ENCODE data around the gene TM4SF1.

TM4SF1 gene

DNA sequence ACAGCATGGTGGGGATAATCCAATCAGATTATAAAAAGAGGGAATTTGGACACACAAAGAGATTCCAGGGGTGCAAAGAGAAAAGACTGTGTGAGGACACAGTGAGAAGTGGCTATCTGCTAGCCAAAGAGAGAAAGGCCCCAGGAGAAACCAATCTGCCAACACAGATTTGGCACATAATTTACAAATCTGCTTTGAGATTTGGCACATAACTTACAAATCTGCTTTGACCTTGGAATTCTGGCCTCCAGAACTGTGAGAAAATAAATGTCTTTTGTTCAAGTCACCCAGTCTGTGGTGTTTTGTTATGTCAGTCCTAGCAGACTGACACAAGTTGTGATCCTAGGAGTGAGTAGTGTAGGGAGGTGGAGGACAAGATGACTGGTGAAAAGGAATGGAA, 40.5 kb downstream of the TM4SF1 start:
- H3K27ac Mint-ChIP-seq, result no peak overlapping the region
- H3K27me3 Mint-ChIP-seq (ENCODE audit: low read depth, poor library complexity), result peaks cover 9% of the 10 kb centered on the region
- peaks cover 27% of the 10 kb centered on the region for H3K4me1 Mint-ChIP-seq
- H3K9me3 Mint-ChIP-seq, result no peaks in the 10 kb centered on the region
- TF ChIP-seq, protein P1, sequence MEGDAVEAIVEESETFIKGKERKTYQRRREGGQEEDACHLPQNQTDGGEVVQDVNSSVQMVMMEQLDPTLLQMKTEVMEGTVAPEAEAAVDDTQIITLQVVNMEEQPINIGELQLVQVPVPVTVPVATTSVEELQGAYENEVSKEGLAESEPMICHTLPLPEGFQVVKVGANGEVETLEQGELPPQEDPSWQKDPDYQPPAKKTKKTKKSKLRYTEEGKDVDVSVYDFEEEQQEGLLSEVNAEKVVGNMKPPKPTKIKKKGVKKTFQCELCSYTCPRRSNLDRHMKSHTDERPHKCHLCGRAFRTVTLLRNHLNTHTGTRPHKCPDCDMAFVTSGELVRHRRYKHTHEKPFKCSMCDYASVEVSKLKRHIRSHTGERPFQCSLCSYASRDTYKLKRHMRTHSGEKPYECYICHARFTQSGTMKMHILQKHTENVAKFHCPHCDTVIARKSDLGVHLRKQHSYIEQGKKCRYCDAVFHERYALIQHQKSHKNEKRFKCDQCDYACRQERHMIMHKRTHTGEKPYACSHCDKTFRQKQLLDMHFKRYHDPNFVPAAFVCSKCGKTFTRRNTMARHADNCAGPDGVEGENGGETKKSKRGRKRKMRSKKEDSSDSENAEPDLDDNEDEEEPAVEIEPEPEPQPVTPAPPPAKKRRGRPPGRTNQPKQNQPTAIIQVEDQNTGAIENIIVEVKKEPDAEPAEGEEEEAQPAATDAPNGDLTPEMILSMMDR (IDR thresholded peaks at IDR 0.05), result no peak
- H3K36me3 Mint-ChIP-seq (ENCODE audit: low read depth), result no peaks in the 10 kb centered on the region
- no peak for DNase-seq
- no peak overlapping the region for H3K4me3 Mint-ChIP-seq

DNA sequence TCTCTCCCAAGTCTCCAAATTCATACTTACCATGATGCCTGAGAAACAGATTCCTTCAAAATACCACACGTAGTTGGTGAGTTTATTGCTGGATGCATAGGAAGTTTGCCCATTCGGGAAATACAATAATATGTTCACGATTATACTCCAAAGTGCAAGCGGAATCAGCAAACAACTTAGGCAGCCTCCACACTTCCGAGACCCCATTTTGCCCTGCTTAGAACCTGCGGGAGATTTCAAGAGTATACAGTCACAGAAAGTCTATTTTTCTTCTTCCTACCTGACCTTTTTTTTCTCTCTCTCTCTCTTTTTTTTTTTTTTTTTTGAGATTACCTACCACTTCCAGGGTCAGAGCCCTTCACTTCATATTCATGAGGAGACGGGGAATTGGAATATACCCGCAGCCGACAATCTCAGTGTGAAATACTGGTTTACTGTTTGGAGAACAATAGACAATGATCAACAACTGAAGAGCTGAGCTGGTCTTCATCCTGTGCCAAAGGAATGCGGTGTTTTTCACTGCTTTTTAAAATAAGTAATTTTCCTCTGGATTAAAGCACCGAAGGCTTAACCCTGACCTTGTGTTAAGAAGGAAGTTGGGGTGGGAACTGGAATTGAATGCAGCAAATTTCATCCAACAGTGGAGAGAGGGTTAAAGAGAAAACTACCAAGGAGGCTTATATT, 44.1 kb downstream of the TM4SF1 start, which contains the start of gene TM4SF18:
TSS of gene TM4SF18 (minus strand) at position 461 of the 684 bp plus-strand sequence. CDS start at position 207, 254 bp downstream.
- no peak within 1 kb of the TSS for H3K27ac Mint-ChIP-seq
- no peak within 1 kb of the TSS for H3K4me3 Mint-ChIP-seq

DNA sequence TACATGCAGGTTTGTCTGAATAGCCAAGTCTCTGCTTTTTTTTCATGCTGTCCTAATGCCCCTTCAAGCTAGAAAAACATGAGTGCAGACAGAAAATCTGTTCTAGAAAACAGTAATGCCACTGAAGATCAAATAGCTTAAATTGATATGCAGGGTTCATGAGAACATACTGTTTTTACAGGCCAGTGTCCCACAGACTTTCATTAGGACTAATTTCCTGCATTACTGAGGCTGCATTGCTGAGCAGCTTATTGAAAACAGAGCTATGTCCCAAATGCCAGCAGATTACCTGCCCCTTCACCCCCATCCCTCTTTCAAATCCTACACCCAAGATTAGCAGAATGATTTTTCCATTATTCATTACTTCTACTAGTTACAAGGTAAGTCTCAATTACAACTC, 44.7 kb downstream of the TM4SF1 start:
- H3K36me3 Mint-ChIP-seq (ENCODE audit: low read depth), result no peaks in the 10 kb centered on the region
- no peak overlapping the region for H3K27ac Mint-ChIP-seq
- peaks cover 9% of the 10 kb centered on the region for H3K27me3 Mint-ChIP-seq (ENCODE audit: low read depth, poor library complexity)
- DNase-seq, result no peak
- TF ChIP-seq, protein P1 (IDR thresholded peaks at IDR 0.05), result no peak
- no peaks in the 10 kb centered on the region for H3K9me3 Mint-ChIP-seq
- H3K4me1 Mint-ChIP-seq, result peaks cover 9% of the 10 kb centered on the region
- H3K4me3 Mint-ChIP-seq, result no peak overlapping the region

More for the DNA sequence above, 44.1 kb downstream of the TM4SF1 start, which contains the start of gene TM4SF18:
- Mint-ChIP-seq H3K4me1 (peaks cover 9% of the 10 kb centered on the region), H3K27me3 (ENCODE audit: low read depth, poor library complexity) (peaks cover 9% of the 10 kb centered on the region), H3K36me3 (ENCODE audit: low read depth) (no peaks in the 10 kb centered on the region), H3K9me3 (no peaks in the 10 kb centered on the region)
- TF ChIP-seq, protein P1 (IDR thresholded peaks at IDR 0.05), result no peak
- no peak for DNase-seq

DNA sequence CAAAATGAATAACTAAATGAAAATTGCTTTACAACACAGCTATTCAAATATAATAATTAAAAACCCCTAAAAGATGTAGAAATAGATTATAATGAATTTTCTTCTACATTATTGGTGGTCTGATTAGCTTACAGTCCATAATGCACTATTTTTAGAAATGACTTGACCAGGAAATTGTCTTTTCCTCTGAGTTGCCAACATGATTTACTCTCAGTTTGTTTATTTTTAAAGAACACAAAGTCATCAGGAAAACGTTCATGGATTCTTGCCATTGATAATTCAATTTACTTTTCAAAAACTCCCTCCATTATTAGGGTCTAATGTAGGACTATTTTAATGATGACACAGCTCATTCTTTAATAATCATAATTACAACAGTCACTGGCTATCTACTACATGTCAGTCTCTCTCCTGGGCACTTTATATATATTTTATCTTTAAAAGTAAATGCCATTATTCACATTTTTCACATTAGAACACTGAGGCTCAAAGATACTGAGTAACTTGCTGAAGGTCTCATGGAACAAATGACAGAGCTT, 45.2 kb downstream of the TM4SF1 start:
- peaks cover 9% of the 10 kb centered on the region for H3K4me1 Mint-ChIP-seq
- TF ChIP-seq, protein P1 (IDR thresholded peaks at IDR 0.05), result no peak
- H3K27ac Mint-ChIP-seq, result no peak overlapping the region
- peaks cover 9% of the 10 kb centered on the region for H3K27me3 Mint-ChIP-seq (ENCODE audit: low read depth, poor library complexity)
- H3K9me3 Mint-ChIP-seq, result no peaks in the 10 kb centered on the region
- no peaks in the 10 kb centered on the region for H3K36me3 Mint-ChIP-seq (ENCODE audit: low read depth)
- no peak for DNase-seq
- H3K4me3 Mint-ChIP-seq, result no peak overlapping the region

DNA sequence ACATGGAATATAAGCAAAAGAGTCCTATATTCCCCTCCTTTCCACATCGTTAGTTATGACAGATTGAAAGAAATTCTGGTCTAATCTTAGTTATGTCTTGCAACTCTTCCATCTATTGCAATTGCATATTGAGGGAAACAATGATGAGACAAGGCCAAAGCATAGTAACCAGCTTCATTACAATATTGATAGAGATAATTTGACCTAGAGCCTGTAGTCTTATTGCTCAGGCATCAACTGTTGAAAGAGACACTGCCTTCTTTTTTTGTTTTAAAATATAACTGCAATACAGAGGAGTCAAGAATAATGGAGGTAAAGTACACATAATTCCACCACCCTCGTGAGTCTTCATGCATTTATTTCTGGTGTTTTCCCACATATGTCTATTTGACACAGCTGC, 46.1 kb downstream of the TM4SF1 start:
- no peaks in the 10 kb centered on the region for H3K9me3 Mint-ChIP-seq
- H3K36me3 Mint-ChIP-seq (ENCODE audit: low read depth), result no peaks in the 10 kb centered on the region
- peaks cover 9% of the 10 kb centered on the region for H3K4me1 Mint-ChIP-seq
- no peak overlapping the region for H3K4me3 Mint-ChIP-seq
- H3K27me3 Mint-ChIP-seq (ENCODE audit: low read depth, poor library complexity), result peaks cover 9% of the 10 kb centered on the region
- no peak for DNase-seq
- no peak overlapping the region for H3K27ac Mint-ChIP-seq
- TF ChIP-seq, protein P1 (IDR thresholded peaks at IDR 0.05), result no peak

All from nephron progenitor cell (in vitro differentiated cells).